GM18951 (cell line): ENCODE results near the gene ARNT2.

Experiments used
- POLR2A ChIP-seq: IDR thresholded peaks from 4 replicates; pipeline ENCODE4 v1.6.1; 2011; ENCODE audit warnings: mild to moderate bottlenecking; ENCODE audit not compliant: insufficient read length, insufficient read depth; ENCODE audit errors: extremely low read depth
- in situ Hi-C: fragments of 300-500 bp; cut with MboI; formaldehyde crosslinking; loops from one replicate; pipeline ENCODE4 v1.12.0; 2022; ENCODE audit warnings: low sequenced_read_pairs, mixed read lengths, inconsistent platforms; ENCODE audit not compliant: unreplicated experiment

The ARNT2 gene

DNA sequence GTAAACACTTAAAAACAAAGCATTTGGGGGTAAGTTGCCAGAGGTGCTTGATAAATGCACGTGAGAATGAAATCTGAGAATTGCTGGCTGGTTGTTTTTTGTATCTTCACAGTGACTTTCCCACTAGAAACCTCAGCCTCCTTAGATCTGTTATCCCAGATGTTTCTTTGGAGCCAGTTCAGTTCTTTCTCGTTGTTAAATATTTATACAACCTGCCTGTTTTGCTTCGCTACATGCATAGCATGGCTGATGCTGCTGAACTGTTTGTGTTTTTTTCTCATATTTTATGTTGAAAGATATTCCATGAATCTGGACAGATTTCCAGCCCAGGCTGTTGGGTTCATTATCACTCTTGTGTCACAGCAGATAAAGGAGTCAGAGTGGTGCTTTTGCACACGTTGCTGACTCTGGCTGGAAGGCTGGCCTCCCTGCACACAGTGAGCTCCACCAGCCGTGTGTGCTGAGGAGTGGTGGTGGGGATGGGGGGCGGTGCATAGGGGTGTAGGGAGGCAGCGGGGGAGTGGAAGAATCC is 80.2 kb downstream of the ARNT2 start:
- no peak for TF ChIP-seq POLR2A
- in situ Hi-C loops, result no loop called here

DNA sequence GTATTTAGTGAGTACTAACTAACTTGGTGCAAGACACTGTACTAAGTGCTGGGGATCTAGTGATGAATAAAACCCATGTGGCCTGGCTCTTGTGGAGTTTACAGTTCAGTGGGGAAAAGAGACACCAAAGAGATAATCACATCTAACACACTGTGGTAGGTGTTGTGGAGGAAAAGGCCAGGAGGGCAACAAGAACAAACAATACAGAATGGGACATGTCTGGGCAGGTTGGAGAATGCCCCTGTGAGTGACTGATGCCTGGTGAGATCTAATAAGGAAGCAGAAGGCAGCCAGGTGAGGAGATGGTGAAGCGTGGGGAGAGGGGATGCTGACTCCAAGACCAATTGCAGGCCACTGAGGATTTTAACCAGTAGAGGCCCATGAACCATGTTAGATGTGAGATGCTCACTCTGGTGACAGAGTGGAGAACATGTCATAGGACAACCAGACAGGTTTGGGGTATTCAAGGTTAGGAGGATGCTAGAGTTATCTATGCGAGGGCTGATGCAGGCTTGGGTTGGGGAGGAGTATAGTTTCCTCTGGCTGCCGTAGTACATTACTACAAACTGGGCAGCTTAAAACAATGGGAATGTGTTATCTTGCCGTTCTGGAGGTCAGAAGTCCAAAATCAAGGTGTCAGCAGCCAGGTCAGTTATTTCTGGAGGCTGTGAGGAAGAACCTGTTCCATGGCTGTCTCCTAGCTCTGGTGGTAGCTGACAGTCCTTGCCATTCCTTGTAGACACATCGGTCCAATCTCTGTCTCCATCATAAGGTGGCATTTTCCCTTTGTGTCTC is 81.4 kb downstream of the ARNT2 start:
- in situ Hi-C loops, result no loop called here
- no peak for TF ChIP-seq POLR2A

DNA sequence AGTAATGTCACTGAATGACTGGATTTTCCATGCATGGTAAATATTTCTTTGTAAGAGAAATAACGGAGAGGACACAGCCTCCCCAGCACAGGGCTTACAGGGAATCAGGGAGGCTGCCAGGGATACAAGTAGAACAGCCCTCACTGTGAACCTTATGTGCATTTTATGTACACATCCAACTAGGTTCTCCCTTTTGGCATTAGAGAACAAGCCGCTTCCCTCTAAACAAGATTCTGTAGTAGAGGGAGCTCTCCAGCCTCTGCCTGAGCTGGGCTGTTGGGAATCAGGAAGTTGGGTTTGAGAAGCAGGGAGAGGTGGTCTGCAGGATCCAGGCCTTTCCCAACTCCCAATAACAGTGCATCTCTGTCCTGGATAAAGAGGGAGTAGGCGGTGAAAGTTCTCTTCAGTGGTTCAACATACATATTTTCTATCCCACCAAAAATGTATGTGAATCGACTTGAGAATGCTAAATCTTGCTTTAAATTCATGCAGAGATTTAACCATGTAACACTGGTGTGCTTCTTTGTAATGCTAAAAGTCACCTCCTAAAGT is 83.7 kb downstream of the ARNT2 start:
- in situ Hi-C loops, result no loop called here

DNA sequence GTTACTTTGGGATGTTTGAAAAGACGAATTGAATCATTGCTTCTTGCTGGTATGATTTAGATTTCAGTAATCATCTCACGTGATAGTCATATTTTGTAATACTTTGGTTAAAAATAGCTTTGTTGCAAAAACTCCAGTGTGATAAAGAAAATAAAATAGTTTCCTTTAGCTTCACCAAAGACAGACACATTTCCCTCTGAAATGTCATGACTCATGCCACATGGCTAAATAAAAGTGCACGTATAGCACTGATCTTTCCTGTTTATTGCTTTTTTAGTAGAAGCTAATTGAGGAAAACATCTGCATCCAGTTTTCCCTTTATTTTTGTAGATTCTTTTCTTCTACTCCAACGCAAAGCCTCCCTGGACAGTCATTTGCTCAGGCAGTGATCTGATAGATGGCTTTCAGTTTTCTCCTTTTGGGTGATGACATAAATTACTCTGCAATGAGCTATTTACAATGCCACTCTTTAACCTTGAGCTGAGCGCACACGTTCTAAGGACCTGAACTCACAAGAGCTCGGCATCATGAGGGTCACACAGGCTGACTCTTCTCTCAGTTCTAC is 84.9 kb downstream of the ARNT2 start:
- no peak for TF ChIP-seq POLR2A
- in situ Hi-C loops, result no loop called here

More for the DNA sequence above, 83.7 kb downstream of the ARNT2 start:
- no peak for TF ChIP-seq POLR2A

DNA sequence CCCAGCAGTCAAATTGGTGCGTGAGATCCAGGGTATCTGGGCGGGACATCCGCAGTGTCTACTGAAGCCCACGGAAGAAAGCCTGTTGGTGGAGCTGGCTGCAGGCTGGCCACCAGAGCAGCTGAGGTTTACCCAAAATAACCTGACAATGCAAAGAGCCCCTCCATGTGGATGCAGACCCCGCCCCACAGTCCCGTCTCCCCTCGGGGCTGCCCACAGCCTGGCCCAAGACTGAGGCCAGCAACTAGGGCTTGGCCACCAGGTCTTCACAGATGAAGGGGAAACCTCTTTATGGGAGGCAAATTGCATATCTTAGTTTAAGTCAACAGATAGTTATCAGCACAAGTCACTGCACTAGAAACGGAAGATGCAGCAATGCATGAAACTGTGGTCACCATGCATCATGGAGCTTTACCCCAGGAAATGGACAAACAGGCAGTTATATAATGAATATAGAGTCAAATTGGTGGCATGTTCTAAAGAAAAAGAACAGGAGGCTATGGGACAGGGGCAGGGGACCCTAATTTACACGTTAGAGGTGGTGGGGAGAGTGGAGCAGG is 86.3 kb downstream of the ARNT2 start:
- in situ Hi-C loops, result no loop called here
- TF ChIP-seq POLR2A, result no peak

DNA sequence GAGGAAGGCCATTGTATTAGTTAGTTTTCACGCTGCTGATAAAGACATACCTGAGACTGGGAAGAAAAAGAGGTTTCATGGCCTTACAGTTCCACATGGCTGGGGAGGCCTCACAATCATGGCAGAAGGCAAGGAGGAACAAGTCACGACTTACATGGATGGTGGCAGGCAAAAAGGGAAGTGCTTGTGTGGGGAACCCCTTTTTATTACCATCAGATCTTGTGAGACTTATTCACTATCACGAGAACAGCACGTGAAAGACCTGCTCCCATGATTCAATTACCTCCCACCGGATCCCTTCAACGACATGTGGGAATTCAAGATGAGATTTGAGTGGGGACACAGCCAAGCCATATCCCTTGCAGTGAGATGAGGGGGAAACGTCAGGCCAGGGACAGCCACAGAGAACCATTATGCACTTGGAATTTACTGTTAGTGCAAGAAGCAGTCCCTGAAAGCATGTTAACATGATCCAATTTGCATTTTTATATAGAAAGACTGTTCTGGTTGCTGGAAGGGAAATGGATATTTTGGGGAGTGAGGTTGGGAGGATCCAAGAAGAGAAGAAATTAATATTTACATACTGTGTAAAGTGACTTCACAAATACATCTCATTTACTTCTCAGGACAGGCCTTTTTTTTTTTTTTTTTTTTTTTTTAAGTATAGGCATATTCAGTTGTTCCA is 87.1 kb downstream of the ARNT2 start:
- no peak for TF ChIP-seq POLR2A
- in situ Hi-C loops, result no loop called here

DNA sequence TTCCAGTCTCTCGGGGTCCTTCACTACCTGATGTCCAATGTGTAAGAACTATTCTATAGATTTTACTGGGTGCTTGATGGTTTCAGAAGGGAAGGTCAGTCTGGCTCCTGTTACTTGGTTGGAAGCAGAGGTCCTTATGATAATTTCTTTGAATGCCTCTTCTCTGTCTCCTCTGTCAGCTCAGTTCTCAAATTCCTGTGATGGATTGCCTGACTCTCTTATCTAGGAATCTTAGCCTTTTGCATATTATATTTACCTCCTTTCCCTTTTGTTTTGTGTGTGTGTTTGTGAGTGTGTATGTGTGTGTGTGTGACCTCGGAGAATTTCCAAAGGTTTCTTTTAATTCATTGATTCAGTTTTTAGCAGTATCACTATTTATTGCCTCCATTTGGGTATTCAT is 88.2 kb downstream of the ARNT2 start:
- TF ChIP-seq POLR2A, result no peak
- in situ Hi-C loops, result no loop called here

DNA sequence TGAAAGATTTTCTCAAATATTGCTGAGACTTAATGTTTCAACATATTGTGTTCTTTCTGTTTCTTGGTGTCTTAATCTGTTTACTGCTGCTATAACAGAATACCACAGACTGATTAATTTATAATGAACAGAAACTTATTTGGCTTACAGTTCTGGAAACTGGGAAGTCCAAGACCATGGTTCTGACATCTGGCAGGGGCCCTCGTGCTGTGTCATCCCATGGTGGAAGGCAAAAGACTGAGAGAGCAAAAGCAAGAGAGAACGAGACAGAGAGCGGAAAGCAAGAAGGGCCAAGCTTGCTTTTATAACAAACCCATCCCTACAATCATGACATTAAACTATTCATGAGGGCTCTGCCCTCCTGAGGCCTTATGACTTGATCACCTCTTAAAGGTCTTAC is 88.7 kb downstream of the ARNT2 start:
- in situ Hi-C loops, result no loop called here
- no peak for TF ChIP-seq POLR2A

DNA sequence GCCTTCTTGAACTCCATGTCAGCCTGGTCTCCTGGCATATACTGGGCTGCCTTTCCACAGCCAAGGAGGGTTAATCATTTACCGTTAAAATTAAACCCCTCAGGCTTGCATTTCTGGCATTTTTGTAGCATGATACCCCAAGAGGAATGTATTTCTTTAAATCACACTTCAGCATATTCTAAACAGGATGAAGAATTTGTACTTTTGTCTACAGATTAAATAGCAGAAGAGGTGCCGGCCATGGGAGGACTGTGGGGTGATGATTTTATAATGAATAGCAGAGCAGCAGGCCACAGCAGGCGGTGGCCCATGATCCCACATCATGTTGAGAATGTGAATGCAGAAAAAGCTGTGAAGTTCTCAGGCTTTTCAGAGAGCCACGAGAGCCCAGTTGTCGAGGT is 90.2 kb downstream of the ARNT2 start:
- no peak for TF ChIP-seq POLR2A
- in situ Hi-C loops, result no loop called here

DNA sequence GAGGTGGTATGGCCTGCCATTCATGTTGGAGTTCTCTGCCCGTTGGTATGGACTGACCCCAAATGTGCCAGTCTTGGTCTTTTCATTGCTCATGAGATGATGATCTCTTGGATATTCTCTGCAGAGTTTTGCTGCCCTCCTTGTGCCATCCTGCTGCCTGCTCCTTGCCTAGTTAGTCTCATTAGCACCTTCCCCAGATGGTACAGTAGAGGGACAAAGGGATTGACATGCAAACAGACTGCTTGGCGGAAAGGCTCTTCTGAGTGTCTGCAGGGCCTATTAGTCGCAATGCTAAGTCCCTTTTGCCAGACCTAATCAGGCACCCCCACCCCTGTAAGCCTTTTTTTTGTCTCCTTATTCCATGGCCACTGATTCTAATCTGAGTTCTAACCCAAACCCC is 90.6 kb downstream of the ARNT2 start:
- no peak for TF ChIP-seq POLR2A
- in situ Hi-C loops, result no loop called here

DNA sequence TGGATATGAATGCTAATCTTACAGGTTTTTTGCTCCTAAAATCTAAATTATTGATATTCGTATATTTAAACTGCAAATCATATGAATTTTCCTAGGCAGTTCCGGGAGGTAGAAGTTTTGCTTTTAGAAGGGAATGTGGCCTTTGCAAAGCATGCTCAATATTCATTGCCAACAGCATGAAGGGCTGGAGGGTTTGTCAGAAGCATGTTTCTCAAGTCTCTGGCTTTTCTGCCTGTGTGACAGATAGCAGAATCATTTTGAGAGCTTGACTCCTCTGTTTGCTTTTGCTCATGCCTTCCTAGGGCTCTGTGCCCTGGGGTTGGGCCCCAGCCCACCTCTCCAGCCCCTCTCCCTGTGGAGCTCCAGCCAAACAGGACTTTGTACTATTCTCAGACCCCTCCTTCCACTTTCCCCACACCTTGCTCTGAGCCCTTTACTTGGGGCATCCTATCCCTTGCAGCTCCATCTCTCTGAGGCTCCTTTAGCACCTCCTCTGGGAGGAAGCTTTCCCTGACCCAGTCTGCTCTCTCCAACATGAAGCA is 91.3 kb downstream of the ARNT2 start:
- no peak for TF ChIP-seq POLR2A
- in situ Hi-C loops, result no loop called here

DNA sequence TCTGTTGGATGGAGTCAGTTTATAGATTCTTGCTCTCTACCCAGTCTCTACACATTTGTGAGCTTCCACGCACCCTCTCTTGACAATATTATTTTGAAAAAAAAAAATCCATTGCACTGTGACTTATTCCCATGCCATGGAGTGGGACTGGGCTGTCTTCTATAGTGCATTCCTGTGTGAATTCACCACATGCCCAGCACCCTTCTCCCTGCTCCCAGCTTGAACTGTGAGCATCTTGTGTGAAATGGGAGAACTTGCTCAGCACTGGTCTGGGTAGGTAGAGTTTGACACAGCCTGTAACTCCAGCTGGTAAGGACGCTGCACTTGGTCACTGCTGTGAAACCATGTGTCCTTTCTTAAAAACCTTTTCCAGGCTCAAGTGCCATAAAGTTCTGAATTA is 91.9 kb downstream of the ARNT2 start:
- in situ Hi-C loops, result no loop called here
- TF ChIP-seq POLR2A, result no peak

DNA sequence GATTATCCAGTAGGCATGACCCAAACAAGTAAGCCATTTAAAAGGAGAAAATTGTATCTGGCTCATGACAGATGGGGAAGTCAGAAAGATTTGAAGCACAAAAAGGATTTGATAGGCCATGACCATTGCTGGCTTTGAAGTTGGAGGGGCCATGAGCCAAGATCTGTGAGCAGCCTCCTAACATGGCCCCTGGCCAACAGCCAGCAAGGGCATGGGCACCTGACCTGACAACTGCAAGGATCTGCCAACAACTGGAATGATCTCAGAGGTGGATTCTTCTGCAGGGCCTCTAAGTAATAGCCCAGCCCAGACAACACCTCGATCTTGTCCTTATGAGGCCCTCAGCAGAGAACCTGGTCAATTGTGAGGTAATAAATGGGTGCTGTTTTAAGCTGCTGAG is 93.0 kb downstream of the ARNT2 start:
- no peak for TF ChIP-seq POLR2A
- in situ Hi-C loops, result no loop called here
